Right atrium auricular region (tissue), 2 donors: ENCODE measurements around the gene FLNC. TPM values are rescaled to one million over a fixed set of nuclear protein-coding genes. Genes with fewer than 3 reads are reported as not detected.

Experiments used
- DNase-seq: peaks from one replicate; pipeline ENCODE4 v3.0.0-alpha.2; 2019; ENCODE audit warnings: low spot score
- H3K27ac ChIP-seq, 2 donors: fragments of 200-600 bp; sonication (generic); 1 replicate in 1 of 2; 2 replicates in 1 of 2; pipeline ENCODE4 v1.5.1; 2016 to 2019
- H3K27me3 ChIP-seq, 2 donors: fragments of 200-600 bp; sonication (generic); one replicate each; pipeline versions ENCODE4 v1.5.1 to v1.6.0; 2017 to 2019
- H3K36me3 ChIP-seq: fragments of 200-600 bp; sonication (generic); one replicate; pipeline ENCODE4 v1.5.1; 2016
- H3K4me1 ChIP-seq, 2 donors: fragments of 200-600 bp; sonication (generic); one replicate each; pipeline versions ENCODE4 v1.5.1 to v1.6.0; 2017 to 2019
- H3K4me3 ChIP-seq, 2 donors: fragments of 200-600 bp; sonication (generic); 1 replicate in 1 of 2; 2 replicates in 1 of 2; pipeline ENCODE4 v1.5.1; 2017 to 2019; ENCODE audit warnings: mild to moderate bottlenecking in 1 of 2, moderate library complexity in 1 of 2
- H3K9me3 ChIP-seq, 2 donors: fragments of 200-600 bp; sonication (generic); one replicate each; pipeline ENCODE4 v1.5.1; 2019
- CTCF ChIP-seq, 2 donors: fragments of 200-600 bp; sonication (generic); IDR thresholded peaks; one replicate each; pipeline ENCODE4 v1.5.1; 2019; ENCODE audit warnings: antibody characterized with exemption in 2 of 2
- total RNA-seq, 2 donors: library from RNA; depleted of rRNA; stranded (reverse); fragments of >200 nt; gene quantifications; one replicate each; pipeline ENCODE4 v1.1.0, GENCODE V29; 2016

FLNC gene
- total RNA-seq, 2 donors from 2014 or later = 215 to 646 TPM

- no peaks in the 10 kb centered on the region for H3K9me3 ChIP-seq
- TF ChIP-seq CTCF (IDR thresholded peaks at IDR 0.05) = no peak
Measured at GRCh38 chr7:128800567-128800966, 29.6 kb upstream of the FLNC start.

GRCh38 chr7:128801003-128801402 lies 29.2 kb upstream of the FLNC start:
- H3K9me3 ChIP-seq = no peaks in the 10 kb centered on the region
- DNase-seq = no peak
- H3K27me3 ChIP-seq = no peaks in the 10 kb centered on the region
- H3K4me3 ChIP-seq = no peak overlapping the region
- H3K36me3 ChIP-seq = no peaks in the 10 kb centered on the region
- no peaks in the 10 kb centered on the region for H3K4me1 ChIP-seq
- TF ChIP-seq CTCF (IDR thresholded peaks at IDR 0.05) = no peak
- H3K27ac ChIP-seq = no peak overlapping the region

More at GRCh38 chr7:128800567-128800966, 29.6 kb upstream of the FLNC start:
- Histone ChIP-seq H3K27ac (no peak overlapping the region), H3K4me1 (no peaks in the 10 kb centered on the region), H3K4me3 (no peak overlapping the region), H3K36me3 (no peaks in the 10 kb centered on the region), H3K27me3 (no peaks in the 10 kb centered on the region)
- DNase-seq = no peak

GRCh38 chr7:128801667-128802418 lies 28.4 kb upstream of the FLNC start:
- no peak for TF ChIP-seq CTCF (IDR thresholded peaks at IDR 0.05)
- Histone ChIP-seq H3K36me3 (no peaks in the 10 kb centered on the region), H3K4me3 (no peak overlapping the region), H3K27ac (no peak overlapping the region), H3K9me3 (no peaks in the 10 kb centered on the region), H3K27me3 (no peaks in the 10 kb centered on the region), H3K4me1 (no peaks in the 10 kb centered on the region)
- no peak for DNase-seq

GRCh38 chr7:128804484-128804883 lies 25.7 kb upstream of the FLNC start:
- H3K4me1 ChIP-seq = no peaks in the 10 kb centered on the region
- H3K36me3 ChIP-seq = no peaks in the 10 kb centered on the region
- no peaks in the 10 kb centered on the region for H3K27me3 ChIP-seq
- no peak overlapping the region for H3K4me3 ChIP-seq
- no peaks in the 10 kb centered on the region for H3K9me3 ChIP-seq
- no peak for TF ChIP-seq CTCF (IDR thresholded peaks at IDR 0.05)
- no peak overlapping the region for H3K27ac ChIP-seq
- no peak for DNase-seq

- Histone ChIP-seq H3K4me1 (no peaks in the 10 kb centered on the region), H3K36me3 (no peaks in the 10 kb centered on the region), H3K27ac (no peak overlapping the region), H3K9me3 (no peaks in the 10 kb centered on the region), H3K27me3 (no peaks in the 10 kb centered on the region), H3K4me3 (no peak overlapping the region)
- TF ChIP-seq CTCF (IDR thresholded peaks at IDR 0.05) = no peak
- DNase-seq = no peak
Measured at GRCh38 chr7:128805225-128805624, 25.0 kb upstream of the FLNC start.

- no peak for DNase-seq
- no peaks in the 10 kb centered on the region for H3K27me3 ChIP-seq
- no peak for TF ChIP-seq CTCF (IDR thresholded peaks at IDR 0.05)
Measured at GRCh38 chr7:128807191-128807590, 23.0 kb upstream of the FLNC start.

More at GRCh38 chr7:128807191-128807590, 23.0 kb upstream of the FLNC start:
- Histone ChIP-seq H3K4me3 (no peak overlapping the region), H3K36me3 (no peaks in the 10 kb centered on the region), H3K4me1 (no peaks in the 10 kb centered on the region), H3K9me3 (no peaks in the 10 kb centered on the region), H3K27ac (no peak overlapping the region)
